HG02642 (cell line): Measurements from ENCODE around the gene MAPKAPK3.

ENCODE experiments used
- ATAC-seq: cut with Tn5 transposase; IDR thresholded peaks from one replicate; pipeline ENCODE4 v1.9.1; 2021; ENCODE audit warnings: mild to moderate bottlenecking; ENCODE audit not compliant: unreplicated experiment, poor library complexity

Gene MAPKAPK3

GRCh38 chr3:50617096-50617791 lies at the start of gene MAPKAPK3:
MAPKAPK3 (plus strand) TSS chr3:50617151; CDS start chr3:50617566, 415 bp downstream.
- peak; percentile 23 for ATAC-seq

- peak; percentile 81 for ATAC-seq
These were observed 49.4 kb upstream of the MAPKAPK3 start, which contains the start of gene C3orf18 for GRCh38 chr3:50567386-50568167. C3orf18 (minus strand) TSS chr3:50567747; CDS start chr3:50565699, 2,048 bp downstream.

DNA sequence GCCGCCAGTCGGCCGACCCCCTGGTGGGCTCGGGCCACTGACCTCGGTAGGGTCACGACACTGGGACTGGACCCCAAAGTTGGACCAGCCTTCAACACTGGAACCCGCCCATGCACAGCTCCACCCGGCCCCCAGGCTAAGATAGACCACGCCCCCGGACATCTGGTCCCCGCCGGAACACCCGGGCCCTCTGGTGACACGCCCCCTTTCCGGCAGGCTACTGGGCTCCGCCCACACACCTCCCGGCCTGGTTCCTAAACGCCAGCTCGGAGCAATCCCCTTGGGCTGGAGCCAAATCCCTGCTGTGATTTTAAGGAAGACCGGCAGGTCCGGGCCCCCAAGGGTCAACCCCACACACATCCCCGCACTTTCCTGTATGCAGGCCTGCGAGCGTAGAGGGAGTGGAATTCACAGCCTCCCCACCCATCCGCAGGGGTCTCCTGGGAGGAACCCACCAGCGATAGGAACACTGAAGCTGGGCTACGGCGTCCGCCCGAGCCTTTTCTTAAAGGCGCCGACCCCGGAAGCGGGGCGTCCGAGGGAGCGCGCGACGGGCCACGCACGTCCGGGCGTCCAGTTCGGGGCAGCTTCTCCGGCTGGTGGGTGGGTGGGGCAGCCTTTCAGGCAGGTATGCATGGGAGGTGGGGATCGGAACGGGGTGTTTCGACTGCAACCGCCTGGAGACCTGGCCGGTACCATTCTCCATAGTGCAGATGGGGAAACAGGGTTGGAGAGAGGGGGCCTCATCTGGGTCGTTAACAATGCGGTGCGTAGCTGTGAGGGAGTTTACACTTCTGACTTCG lies 47.8 kb upstream of the MAPKAPK3 start, which contains the start of gene HEMK1:
TSS of gene HEMK1 (plus strand) at position 576 of the 803 bp plus-strand sequence. CDS start 1,583 bp downstream, outside the sequence.
- ATAC-seq, result peak; percentile 72

GRCh38 chr3:50570508-50571279 lies 46.3 kb upstream of the MAPKAPK3 start:
- no peak for ATAC-seq

- no peak for ATAC-seq
These were observed 45.5 kb upstream of the MAPKAPK3 start for GRCh38 chr3:50571486-50571885.

- ATAC-seq, result no peak
These were observed 44.8 kb upstream of the MAPKAPK3 start for GRCh38 chr3:50572158-50572557.

GRCh38 chr3:50572801-50573371 lies 44.1 kb upstream of the MAPKAPK3 start:
- no peak for ATAC-seq

DNA sequence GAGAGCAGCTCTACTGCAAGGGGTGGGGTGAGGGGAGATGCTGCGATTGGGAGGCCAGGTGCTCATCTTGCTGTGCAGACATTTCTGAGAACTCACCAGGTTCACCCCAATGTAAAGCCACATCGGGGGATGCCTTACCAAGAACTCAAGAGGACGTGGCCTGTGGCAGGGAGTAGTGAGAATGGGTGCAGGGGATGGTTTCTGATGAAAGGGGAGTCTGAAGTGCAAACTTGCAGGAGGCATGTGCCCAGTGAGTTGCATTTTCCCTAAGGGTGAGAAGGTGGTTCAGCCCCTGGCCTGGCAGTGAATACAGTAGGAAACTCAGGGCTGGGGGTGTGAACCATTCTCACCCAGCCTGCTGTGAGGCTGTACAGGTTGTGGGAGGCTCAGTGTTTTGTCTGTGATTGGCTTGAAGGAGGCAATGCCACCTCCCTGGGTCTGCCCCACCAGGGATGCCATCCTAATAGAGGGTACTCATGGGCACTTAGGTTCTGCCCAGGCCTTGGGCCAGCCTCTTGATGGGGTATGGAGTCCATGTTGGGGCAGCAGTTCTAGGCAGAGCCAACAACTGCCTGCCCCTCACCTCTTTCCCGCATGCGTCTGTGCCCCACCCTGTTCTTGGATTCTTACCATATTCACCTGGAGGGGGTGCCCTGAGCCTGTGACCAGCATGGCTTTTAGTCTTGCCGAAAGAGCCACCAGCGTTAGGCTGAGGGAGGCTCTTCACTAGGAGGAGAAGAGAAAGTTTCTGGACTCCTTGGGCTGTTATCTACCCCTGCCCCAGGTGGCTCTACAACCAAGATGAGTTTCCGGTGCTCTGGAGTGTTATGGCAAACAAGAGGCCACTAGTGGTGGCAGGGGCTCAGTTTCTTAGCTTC lies 43.1 kb upstream of the MAPKAPK3 start:
- ATAC-seq, result no peak

DNA sequence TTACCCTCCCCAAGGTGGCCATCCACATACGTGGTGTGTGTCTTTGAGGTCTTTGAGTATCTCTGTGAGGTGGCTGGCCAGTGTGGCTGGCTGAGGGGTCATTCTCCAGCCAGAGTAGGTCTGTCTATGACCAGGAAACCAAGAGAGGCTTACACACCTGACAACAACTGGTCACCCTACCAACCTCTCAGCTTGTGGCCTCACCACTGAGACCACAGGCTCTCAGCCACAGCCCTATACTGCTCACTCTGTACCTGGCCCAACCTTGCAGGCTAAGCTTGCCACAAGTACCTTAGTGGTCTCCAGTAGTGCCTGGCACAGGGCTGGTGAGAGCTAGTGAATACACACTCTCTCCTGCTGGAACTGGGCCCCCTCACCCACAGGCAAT lies 42.5 kb upstream of the MAPKAPK3 start:
- ATAC-seq, result no peak

GRCh38 chr3:50575372-50575771 lies 41.6 kb upstream of the MAPKAPK3 start:
- ATAC-seq, result no peak

- no peak for ATAC-seq
These were observed 39.6 kb upstream of the MAPKAPK3 start for GRCh38 chr3:50577348-50577747.

- no peak for ATAC-seq
These were observed 36.1 kb upstream of the MAPKAPK3 start for GRCh38 chr3:50580683-50581458.

DNA sequence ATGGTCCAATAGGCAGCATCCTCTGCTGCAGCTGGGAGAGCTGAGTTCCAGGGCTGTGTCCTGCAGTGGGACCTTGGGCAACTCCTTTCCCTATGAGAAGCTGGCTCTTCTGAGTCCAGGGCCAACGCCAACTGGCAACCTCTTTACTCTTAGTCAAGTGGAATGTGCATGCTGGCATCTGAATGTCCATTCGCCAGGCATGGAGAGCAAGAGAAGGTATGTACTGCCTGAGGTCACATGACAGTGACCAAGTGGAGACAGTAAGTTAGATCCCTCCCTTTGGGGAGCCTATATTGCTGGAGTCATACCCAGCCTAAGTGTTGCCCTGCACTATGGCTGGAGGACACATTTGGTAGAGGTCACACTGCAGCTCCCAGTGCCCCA lies 35.5 kb upstream of the MAPKAPK3 start:
- no peak for ATAC-seq

DNA sequence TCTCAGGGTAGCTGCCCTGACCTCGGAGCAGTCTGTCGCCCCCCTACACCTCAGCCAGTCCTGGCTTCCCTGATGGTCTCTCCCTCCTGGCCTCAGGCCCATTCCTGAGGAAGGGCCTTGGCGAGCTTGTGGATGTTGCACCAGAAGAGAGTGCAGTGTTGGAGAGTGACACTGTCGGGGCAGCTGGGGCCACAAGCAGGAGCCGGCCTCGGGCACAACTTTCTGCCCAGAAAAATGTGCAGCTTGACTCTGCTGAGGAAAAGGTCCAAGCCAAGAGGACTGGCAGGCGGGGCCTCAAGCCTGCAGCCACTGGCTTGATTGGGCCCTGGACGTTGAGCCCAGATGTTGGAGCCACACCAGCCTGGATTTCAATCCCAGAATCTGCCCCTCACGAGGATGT lies 34.9 kb upstream of the MAPKAPK3 start:
- ATAC-seq, result no peak

- no peak for ATAC-seq
These were observed 33.1 kb upstream of the MAPKAPK3 start for GRCh38 chr3:50583897-50584296.

- ATAC-seq, result no peak
These were observed 32.6 kb upstream of the MAPKAPK3 start for GRCh38 chr3:50584391-50584790.

DNA sequence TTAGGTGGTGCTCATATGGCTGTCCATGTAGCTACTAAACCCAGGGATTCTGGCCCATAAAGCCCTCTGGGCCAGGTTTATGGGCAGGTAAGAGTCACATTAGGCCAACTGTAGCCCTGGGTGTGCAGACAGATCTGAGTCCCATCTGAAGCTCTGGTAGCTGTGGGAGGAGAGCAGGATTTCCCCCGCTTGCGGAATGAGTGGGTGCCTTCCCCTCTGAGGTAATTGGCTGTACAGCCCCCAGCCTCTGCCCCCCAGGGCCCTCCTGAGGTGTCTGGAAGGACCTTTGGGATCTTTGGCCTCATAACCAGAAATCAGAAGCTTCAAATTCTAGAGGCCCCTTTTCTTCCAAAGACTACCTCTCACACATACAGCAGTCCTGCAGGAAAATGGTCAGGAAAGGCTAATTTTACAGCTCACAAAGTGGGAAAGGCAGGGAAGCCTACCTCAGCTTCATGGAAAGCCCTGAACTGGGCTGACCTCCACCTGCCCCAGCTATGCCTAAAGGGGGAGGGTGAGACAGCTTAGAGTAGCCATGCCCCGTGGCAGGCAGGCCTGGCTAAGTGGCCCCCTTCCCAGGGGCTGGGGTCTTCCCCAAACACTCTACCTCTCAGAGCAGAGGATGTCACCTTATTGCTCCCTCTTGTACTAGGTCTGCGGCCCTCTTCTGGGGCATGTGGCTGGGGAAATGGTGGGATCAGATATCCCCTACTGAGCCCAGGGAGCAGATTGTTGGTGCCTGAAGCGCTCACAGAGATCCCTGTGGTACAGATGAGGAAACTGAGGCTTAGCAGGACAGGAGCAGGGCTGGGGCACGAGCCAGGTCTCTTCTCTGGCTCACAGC lies 30.8 kb upstream of the MAPKAPK3 start:
- ATAC-seq, result no peak
